Measurements from ENCODE around the gene OGT. TPM values are rescaled to one million over a fixed set of nuclear protein-coding genes. Genes with fewer than 3 reads are reported as not detected.

The OGT gene
- total and polyA plus RNA-seq, 2 donors from 2014 or later = 32.2 to 147 TPM

DNA sequence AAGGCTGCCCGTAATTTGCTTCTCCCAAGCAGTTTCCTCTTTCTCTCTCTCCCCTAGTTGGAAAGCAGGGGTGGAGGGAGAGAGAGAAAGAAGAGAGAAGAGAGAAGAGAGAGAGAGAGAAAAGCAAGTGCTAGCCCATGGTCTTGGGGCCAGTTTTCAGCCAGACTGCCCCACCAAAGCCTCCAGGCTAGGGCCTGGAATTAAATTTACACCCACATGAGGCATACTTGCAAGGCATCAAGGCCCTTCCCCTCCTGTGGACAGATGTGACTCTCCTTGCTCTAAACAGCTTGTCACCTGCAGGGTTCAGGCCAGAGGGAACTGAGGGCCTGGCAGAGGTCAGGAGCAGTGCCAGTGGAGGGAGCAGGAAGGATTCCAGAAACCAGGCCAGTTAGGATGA lies 87.1 kb downstream of the OGT start:
- TF ChIP-seq, protein P1, sequence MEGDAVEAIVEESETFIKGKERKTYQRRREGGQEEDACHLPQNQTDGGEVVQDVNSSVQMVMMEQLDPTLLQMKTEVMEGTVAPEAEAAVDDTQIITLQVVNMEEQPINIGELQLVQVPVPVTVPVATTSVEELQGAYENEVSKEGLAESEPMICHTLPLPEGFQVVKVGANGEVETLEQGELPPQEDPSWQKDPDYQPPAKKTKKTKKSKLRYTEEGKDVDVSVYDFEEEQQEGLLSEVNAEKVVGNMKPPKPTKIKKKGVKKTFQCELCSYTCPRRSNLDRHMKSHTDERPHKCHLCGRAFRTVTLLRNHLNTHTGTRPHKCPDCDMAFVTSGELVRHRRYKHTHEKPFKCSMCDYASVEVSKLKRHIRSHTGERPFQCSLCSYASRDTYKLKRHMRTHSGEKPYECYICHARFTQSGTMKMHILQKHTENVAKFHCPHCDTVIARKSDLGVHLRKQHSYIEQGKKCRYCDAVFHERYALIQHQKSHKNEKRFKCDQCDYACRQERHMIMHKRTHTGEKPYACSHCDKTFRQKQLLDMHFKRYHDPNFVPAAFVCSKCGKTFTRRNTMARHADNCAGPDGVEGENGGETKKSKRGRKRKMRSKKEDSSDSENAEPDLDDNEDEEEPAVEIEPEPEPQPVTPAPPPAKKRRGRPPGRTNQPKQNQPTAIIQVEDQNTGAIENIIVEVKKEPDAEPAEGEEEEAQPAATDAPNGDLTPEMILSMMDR (IDR thresholded peaks at IDR 0.05; ENCODE audit: borderline replicate concordance, extremely low read depth, insufficient read depth) = no peak
- Histone ChIP-seq H3K9me3 (ENCODE audit: control insufficient read depth in 2 of 3, insufficient read depth in 1 of 3, low read length in 3 of 3) (no peaks in the 10 kb centered on the region), H3K27me3 (ENCODE audit: control insufficient read depth, insufficient read depth, low read length) (no peaks in the 10 kb centered on the region), H3K27ac (ENCODE audit: low read depth in 2 of 2, low read length in 2 of 2) (no peak overlapping the region), H3K4me3 (ENCODE audit: low read length in 3 of 3) (no peak overlapping the region), H3K36me3 (ENCODE audit: control insufficient read depth in 2 of 3, insufficient read depth in 3 of 3, low read length in 3 of 3) (no peaks in the 10 kb centered on the region), H3K4me1 (ENCODE audit: control insufficient read depth in 2 of 3, insufficient read depth in 2 of 3, low read depth in 1 of 3, low read length in 3 of 3) (peaks cover 0 to 10% (median 8%) of the 10 kb centered on the region in 3 donors), H3K9ac (ENCODE audit: low read length in 3 of 3) (no peak overlapping the region)
- DNase-seq (no peak), FAIRE-seq (no peak)
- intact Hi-C loops (cut with DNase I) = no loop called here

DNA sequence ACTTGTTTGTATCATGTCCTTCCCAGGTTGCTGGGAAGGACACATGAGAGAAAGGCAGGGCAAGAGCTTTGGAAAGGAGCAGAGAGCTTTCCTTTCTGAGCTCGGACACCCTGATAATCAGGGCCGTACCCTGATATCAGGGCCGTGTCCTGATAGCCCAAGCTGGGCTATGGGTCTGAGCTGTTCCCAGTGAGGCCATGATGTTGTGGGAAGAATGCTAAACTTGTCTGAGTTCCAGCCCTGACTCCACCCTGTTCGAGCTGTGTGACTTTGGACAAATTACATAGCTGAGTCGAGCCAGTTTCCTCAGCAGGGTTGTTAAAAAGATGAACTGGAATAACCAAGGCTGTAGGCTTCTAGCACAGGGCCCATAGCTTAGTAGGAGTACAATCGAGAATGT lies 88.7 kb downstream of the OGT start:
- Histone ChIP-seq H3K9me3 (ENCODE audit: control insufficient read depth in 2 of 3, insufficient read depth in 1 of 3, low read length in 3 of 3) (no peaks in the 10 kb centered on the region), H3K27ac (ENCODE audit: low read depth in 2 of 2, low read length in 2 of 2) (no peak overlapping the region), H3K4me3 (ENCODE audit: low read length in 3 of 3) (no peak overlapping the region), H3K27me3 (ENCODE audit: control insufficient read depth, insufficient read depth, low read length) (no peaks in the 10 kb centered on the region), H3K36me3 (ENCODE audit: control insufficient read depth in 2 of 3, insufficient read depth in 3 of 3, low read length in 3 of 3) (no peaks in the 10 kb centered on the region), H3K9ac (ENCODE audit: low read length in 3 of 3) (no peak overlapping the region), H3K4me1 (ENCODE audit: control insufficient read depth in 2 of 3, insufficient read depth in 2 of 3, low read depth in 1 of 3, low read length in 3 of 3) (peaks cover 0 to 10% (median 8%) of the 10 kb centered on the region in 3 donors)
- TF ChIP-seq, protein P1 (IDR thresholded peaks at IDR 0.05; ENCODE audit: borderline replicate concordance, extremely low read depth, insufficient read depth) = no peak
- DNase-seq = no peak
- intact Hi-C loops (cut with DNase I) = no loop called here
- FAIRE-seq = no peak

DNA sequence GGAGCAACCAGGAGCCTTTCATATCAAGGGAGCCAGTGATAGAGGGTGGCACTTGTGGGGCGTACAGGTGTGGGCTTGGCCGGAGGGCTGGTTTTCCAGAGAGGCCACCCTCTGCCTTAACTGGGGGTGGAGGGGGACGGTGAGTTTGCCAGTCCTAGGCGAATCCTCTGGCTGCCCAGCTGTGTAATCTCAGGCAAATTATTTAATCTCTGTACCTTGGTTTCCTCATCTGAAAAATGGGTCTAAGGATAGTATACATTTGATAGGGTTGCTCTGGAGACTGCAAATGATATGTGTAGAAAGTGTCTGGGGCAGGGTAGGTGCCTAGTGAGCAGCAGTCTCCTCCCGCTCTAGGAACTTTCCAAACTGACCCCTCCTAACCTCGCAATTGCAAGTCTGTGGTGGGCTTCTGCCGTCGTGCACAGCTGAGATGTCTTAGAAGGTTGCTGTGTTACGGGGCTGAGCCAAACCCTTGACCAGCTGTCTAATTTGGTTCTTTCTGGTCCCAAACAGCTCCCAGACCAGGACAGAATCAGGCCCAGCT lies 89.2 kb downstream of the OGT start:
- intact Hi-C loops (cut with DNase I) = no loop called here
- no peaks in the 10 kb centered on the region for H3K36me3 ChIP-seq (ENCODE audit: control insufficient read depth in 2 of 3, insufficient read depth in 3 of 3, low read length in 3 of 3)
- no peaks in the 10 kb centered on the region for H3K9me3 ChIP-seq (ENCODE audit: control insufficient read depth in 2 of 3, insufficient read depth in 1 of 3, low read length in 3 of 3)
- FAIRE-seq (no peak), DNase-seq (peak in 1 of 5 donors; percentile 15)
- TF ChIP-seq, protein P1 (IDR thresholded peaks at IDR 0.05; ENCODE audit: borderline replicate concordance, extremely low read depth, insufficient read depth) = no peak
- H3K27me3 ChIP-seq (ENCODE audit: control insufficient read depth, insufficient read depth, low read length) = no peaks in the 10 kb centered on the region
- no peak overlapping the region for H3K9ac ChIP-seq (ENCODE audit: low read length in 3 of 3)
- no peak overlapping the region for H3K4me3 ChIP-seq (ENCODE audit: low read length in 3 of 3)
- H3K27ac ChIP-seq (ENCODE audit: low read depth in 2 of 2, low read length in 2 of 2) = peak overlapping the region in 1 of 2 donors; percentile 32
- H3K4me1 ChIP-seq (ENCODE audit: control insufficient read depth in 2 of 3, insufficient read depth in 2 of 3, low read depth in 1 of 3, low read length in 3 of 3) = peaks cover 0 to 10% (median 8%) of the 10 kb centered on the region in 3 donors

Measured in kidney (tissue), 14 donors.